NT2/D1 (cell line): ENCODE measurements around the gene SFI1.

Experiments used
- SUZ12 ChIP-seq: IDR thresholded peaks from 2 replicates; pipeline ENCODE4 v1.6.1; 2011; ENCODE audit not compliant: insufficient read length, insufficient read depth; ENCODE audit errors: extremely low read depth
- YY1 ChIP-seq: IDR thresholded peaks from 2 replicates; pipeline ENCODE4 v1.6.1; 2011; ENCODE audit not compliant: insufficient read length, insufficient read depth
- ZNF274 ChIP-seq: IDR thresholded peaks from 2 replicates; pipeline ENCODE4 v1.6.1; 2011; ENCODE audit warnings: mild to moderate bottlenecking, low read depth, low read length

DNA sequence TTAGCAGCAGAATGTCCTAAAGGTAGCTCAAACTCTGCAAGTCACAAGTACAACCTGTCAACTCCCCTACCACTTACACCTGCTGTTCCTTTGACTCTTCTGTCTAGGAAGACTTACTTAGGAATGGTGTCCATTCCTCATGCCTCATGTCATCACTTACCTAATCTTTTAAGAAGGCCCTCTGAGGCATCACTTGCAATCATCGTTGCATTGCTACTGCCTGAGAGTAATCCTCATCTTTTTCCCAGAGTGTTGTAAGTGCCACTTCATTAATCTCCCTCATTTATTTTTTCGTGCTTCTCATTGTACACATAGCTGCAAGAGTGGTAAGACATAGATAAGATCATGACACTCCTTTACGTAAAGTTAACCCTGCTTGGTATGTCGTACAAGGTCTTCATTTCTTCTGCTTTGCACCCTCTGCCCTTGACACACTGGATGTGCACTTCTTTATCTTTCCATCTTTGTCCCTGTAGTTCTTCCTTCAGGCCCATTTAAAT, 54.6 kb downstream of the SFI1 start:
- TF ChIP-seq ZNF274 (no peak), YY1 (no peak), SUZ12 (no peak)
